ENCODE data around the gene C11orf24. TPM values are rescaled to one million over a fixed set of nuclear protein-coding genes. Genes with fewer than 3 reads are reported as not detected.

The C11orf24 gene
- total and polyA plus RNA-seq, 10 of the 15 experiments (the other 5 are each of a cell fraction or from before 2014, with no cell fraction given): 4.3 to 104 (median 41.4) TPM

DNA sequence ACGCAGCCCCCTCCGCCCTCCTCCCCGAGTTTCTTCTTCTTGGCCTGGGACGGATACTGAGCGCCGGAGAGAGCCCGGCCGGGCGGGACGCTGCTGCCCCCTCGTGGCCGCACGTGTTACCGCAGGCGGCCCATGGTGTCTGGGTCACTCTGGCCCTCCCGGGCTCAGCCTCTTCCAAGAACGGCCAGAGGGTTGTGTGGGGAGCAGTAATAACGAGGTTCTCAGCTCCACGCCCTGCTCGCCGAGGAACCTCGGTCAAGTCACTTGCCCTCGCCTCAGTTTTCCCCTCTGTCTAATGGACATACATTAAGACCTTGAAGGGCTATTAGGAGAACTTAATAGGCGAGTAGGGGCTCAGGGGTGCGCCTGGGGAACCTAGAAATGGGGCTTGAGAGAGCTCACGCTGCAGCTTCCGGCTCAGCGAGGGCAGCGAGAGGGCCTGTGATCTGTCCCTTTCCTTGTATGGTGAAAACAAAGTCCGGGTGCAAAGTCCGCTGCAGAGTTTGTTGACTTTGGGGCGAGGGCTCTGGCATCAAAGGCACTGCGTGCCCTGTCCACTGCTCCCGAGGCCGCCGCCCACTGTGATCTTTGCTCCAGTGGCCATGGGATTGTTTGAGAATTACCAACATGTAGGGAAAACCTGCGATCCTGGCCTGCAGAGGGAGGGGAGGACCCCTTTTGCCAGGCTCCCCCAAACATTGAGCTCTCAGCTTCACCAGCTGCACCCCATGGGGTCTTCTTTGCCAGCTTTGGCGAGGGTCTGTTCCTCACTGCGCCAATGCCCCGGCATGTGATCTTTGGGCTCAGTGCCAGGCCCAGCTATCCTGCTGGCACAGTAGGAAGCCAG, 26.3 kb upstream of the C11orf24 start (continued):
- TF ChIP-seq, protein P1, sequence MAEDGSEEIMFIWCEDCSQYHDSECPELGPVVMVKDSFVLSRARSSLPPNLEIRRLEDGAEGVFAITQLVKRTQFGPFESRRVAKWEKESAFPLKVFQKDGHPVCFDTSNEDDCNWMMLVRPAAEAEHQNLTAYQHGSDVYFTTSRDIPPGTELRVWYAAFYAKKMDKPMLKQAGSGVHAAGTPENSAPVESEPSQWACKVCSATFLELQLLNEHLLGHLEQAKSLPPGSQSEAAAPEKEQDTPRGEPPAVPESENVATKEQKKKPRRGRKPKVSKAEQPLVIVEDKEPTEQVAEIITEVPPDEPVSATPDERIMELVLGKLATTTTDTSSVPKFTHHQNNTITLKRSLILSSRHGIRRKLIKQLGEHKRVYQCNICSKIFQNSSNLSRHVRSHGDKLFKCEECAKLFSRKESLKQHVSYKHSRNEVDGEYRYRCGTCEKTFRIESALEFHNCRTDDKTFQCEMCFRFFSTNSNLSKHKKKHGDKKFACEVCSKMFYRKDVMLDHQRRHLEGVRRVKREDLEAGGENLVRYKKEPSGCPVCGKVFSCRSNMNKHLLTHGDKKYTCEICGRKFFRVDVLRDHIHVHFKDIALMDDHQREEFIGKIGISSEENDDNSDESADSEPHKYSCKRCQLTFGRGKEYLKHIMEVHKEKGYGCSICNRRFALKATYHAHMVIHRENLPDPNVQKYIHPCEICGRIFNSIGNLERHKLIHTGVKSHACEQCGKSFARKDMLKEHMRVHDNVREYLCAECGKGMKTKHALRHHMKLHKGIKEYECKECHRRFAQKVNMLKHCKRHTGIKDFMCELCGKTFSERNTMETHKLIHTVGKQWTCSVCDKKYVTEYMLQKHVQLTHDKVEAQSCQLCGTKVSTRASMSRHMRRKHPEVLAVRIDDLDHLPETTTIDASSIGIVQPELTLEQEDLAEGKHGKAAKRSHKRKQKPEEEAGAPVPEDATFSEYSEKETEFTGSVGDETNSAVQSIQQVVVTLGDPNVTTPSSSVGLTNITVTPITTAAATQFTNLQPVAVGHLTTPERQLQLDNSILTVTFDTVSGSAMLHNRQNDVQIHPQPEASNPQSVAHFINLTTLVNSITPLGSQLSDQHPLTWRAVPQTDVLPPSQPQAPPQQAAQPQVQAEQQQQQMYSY (CRISPR knock-in tag; IDR thresholded peaks at IDR 0.05): no peak
- TF ChIP-seq MXI1 (IDR thresholded peaks at IDR 0.05; ENCODE audit: low read depth, low read length): no peak
- peak; percentile 35; the same call in 1 of the 2 replicates for TF ChIP-seq EED (IDR thresholded peaks at IDR 0.05; ENCODE audit: low read depth)
- TF ChIP-seq ZNF24 (IDR thresholded peaks at IDR 0.05): no peak
- TF ChIP-seq HDAC6 (IDR thresholded peaks at IDR 0.05; ENCODE audit: unreplicated experiment): no peak
- TF ChIP-seq CHD2 (IDR thresholded peaks at IDR 0.05; ENCODE audit: borderline replicate concordance, low read depth, low read length): no peak
- no peak for TF ChIP-seq EZH2 (IDR thresholded peaks at IDR 0.05; ENCODE audit: borderline replicate concordance, control insufficient read depth, low read depth, low read length)
- no peak for TF ChIP-seq STAT3 (IDR thresholded peaks at IDR 0.05; ENCODE audit: low read depth, low read length)
- no peak for TF ChIP-seq MYC (IDR thresholded peaks at IDR 0.05; ENCODE audit: insufficient read depth, insufficient read length, insufficient replicate concordance, low read length, severe bottlenecking)
- TF ChIP-seq MTA2 (IDR thresholded peaks at IDR 0.05; ENCODE audit: low read depth): no peak
- TF ChIP-seq, protein P2, sequence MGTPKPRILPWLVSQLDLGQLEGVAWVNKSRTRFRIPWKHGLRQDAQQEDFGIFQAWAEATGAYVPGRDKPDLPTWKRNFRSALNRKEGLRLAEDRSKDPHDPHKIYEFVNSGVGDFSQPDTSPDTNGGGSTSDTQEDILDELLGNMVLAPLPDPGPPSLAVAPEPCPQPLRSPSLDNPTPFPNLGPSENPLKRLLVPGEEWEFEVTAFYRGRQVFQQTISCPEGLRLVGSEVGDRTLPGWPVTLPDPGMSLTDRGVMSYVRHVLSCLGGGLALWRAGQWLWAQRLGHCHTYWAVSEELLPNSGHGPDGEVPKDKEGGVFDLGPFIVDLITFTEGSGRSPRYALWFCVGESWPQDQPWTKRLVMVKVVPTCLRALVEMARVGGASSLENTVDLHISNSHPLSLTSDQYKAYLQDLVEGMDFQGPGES (IDR thresholded peaks at IDR 0.05): no peak
- no peak for TF ChIP-seq MYB (IDR thresholded peaks at IDR 0.05; ENCODE audit: borderline replicate concordance, low read depth, low read length)
- no peak for TF ChIP-seq NR2C2 (IDR thresholded peaks at IDR 0.05; ENCODE audit: borderline replicate concordance, control insufficient read depth, insufficient read length, low read depth)
- TF ChIP-seq NFYA (IDR thresholded peaks at IDR 0.05; ENCODE audit: borderline replicate concordance, low read depth, low read length): no peak
- TF ChIP-seq SUZ12 (IDR thresholded peaks at IDR 0.05; ENCODE audit: unreplicated experiment): no peak
- 0 out of 3 replicates have a peak, but pooled peaks of 1 of the 2 experiments have one; percentile 72 for TF ChIP-seq EGR1 (IDR thresholded peaks at IDR 0.05; ENCODE audit: borderline replicate concordance in 1 of 2, low read depth in 2 of 2, low read length in 2 of 2)
- peak; percentile 89 for TF ChIP-seq YY1 (IDR thresholded peaks at IDR 0.05; ENCODE audit: low read depth, low read length)
- no peak for TF ChIP-seq PML (IDR thresholded peaks at IDR 0.05; ENCODE audit: low read length)
- no peak for TF ChIP-seq BACH1 (IDR thresholded peaks at IDR 0.05; ENCODE audit: borderline replicate concordance)
- TF ChIP-seq, protein P3, sequence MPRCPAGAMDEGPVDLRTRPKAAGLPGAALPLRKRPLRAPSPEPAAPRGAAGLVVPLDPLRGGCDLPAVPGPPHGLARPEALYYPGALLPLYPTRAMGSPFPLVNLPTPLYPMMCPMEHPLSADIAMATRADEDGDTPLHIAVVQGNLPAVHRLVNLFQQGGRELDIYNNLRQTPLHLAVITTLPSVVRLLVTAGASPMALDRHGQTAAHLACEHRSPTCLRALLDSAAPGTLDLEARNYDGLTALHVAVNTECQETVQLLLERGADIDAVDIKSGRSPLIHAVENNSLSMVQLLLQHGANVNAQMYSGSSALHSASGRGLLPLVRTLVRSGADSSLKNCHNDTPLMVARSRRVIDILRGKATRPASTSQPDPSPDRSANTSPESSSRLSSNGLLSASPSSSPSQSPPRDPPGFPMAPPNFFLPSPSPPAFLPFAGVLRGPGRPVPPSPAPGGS (IDR thresholded peaks at IDR 0.05; ENCODE audit: borderline replicate concordance, insufficient read depth, low read depth, low read length, poor library complexity, severe bottlenecking): no peak
